ENCODE data around the gene PFKFB2. TPM values are rescaled to one million over a fixed set of nuclear protein-coding genes. Genes with fewer than 3 reads are reported as not detected.

PFKFB2 gene
- total RNA-seq, 4 donors from 2014 or later = 3.7 to 5.3 (median 4.1) TPM

GRCh38 chr1:207029701-207030521, 23.2 kb upstream of the PFKFB2 start:
- Histone ChIP-seq H3K36me3 (no peaks in the 10 kb centered on the region), H3K27me3 (peaks cover 0 to 13% (median 0%) of the 10 kb centered on the region in 4 donors), H3K4me1 (peaks cover 19 to 22% (median 20%) of the 10 kb centered on the region in 4 donors), H3K27ac (replicated peaks in 1 of 4) (no peak overlapping the region), H3K9me3 (no peaks in the 10 kb centered on the region), H3K4me3 (no peak overlapping the region)
- intact Hi-C loops (cut with DNase I) = no loop called here
- TF ChIP-seq EP300 (IDR thresholded peaks at IDR 0.05) = no peak
- TF ChIP-seq POLR2AphosphoS5 (IDR thresholded peaks at IDR 0.05) = no peak
- TF ChIP-seq CTCF (IDR thresholded peaks at IDR 0.05) = no peak
- DNase-seq (ENCODE audit: extremely low spot score) = no peak
- WGBS = 76% methylated on average over 5 of the region's 5 CpGs

- Histone ChIP-seq H3K27me3 (peaks cover 0 to 13% (median 0%) of the 10 kb centered on the region in 4 donors), H3K4me1 (peaks cover 12 to 15% (median 13%) of the 10 kb centered on the region in 4 donors), H3K9me3 (no peaks in the 10 kb centered on the region), H3K36me3 (no peaks in the 10 kb centered on the region), H3K27ac (replicated peaks in 1 of 4) (no peak overlapping the region), H3K4me3 (no peak overlapping the region)
- no peak for DNase-seq (ENCODE audit: extremely low spot score)
- 81% methylated on average over 5 of the region's 5 CpGs for WGBS
- TF ChIP-seq POLR2AphosphoS5 (IDR thresholded peaks at IDR 0.05) = no peak
- intact Hi-C loops (cut with DNase I) = no loop called here
These were observed 22.5 kb upstream of the PFKFB2 start for GRCh38 chr1:207030522-207031009.

- TF ChIP-seq CTCF (IDR thresholded peaks at IDR 0.05) (no peak), POLR2A (IDR thresholded peaks at IDR 0.05; ENCODE audit: low read depth) (no peak), EP300 (IDR thresholded peaks at IDR 0.05) (no peak), POLR2AphosphoS5 (IDR thresholded peaks at IDR 0.05) (no peak)
- intact Hi-C loops (cut with DNase I) = no loop called here
- no peak for DNase-seq (ENCODE audit: extremely low spot score)
- Histone ChIP-seq H3K4me3 (no peak overlapping the region), H3K27me3 (peaks cover 0 to 13% (median 0%) of the 10 kb centered on the region in 4 donors), H3K36me3 (no peaks in the 10 kb centered on the region), H3K4me1 (peaks cover 8 to 10% (median 9%) of the 10 kb centered on the region in 4 donors), H3K27ac (replicated peaks in 1 of 4) (no peak overlapping the region), H3K9me3 (no peaks in the 10 kb centered on the region)
- WGBS = 62% methylated on average over 1 of the region's 1 CpG
These were observed 22.1 kb upstream of the PFKFB2 start for GRCh38 chr1:207031016-207031415.

- Histone ChIP-seq H3K4me1 (peaks cover under 1 to 3% (median 2%) of the 10 kb centered on the region in 4 donors), H3K9me3 (no peaks in the 10 kb centered on the region), H3K27me3 (peaks cover 0 to 13% (median 0%) of the 10 kb centered on the region in 4 donors), H3K27ac (replicated peaks in 1 of 4) (no peak overlapping the region), H3K4me3 (no peak overlapping the region), H3K36me3 (no peaks in the 10 kb centered on the region)
- TF ChIP-seq POLR2A (IDR thresholded peaks at IDR 0.05; ENCODE audit: low read depth) (no peak), EP300 (IDR thresholded peaks at IDR 0.05) (no peak), CTCF (IDR thresholded peaks at IDR 0.05) (no peak), POLR2AphosphoS5 (IDR thresholded peaks at IDR 0.05) (no peak)
- DNase-seq (ENCODE audit: extremely low spot score) = no peak
- 76% methylated on average over 7 of the region's 7 CpGs for WGBS
- intact Hi-C loops (cut with DNase I) = no loop called here
These were observed 21.3 kb upstream of the PFKFB2 start for GRCh38 chr1:207031632-207032264.

GRCh38 chr1:207032528-207033017, 20.5 kb upstream of the PFKFB2 start, which contains the start of gene C1orf116:
Gene C1orf116, minus strand, starts transcription at chr1:207032756. Its CDS starts 5,158 bp downstream, at chr1:207027598.
- H3K9me3 ChIP-seq = no peaks in the 10 kb centered on the region
- no peak for DNase-seq (ENCODE audit: extremely low spot score)
- peaks cover 0 to 13% (median 0%) of the 10 kb centered on the region in 4 donors for H3K27me3 ChIP-seq
- 29% methylated on average over 1 of the region's 1 CpG for WGBS
- TF ChIP-seq POLR2A (IDR thresholded peaks at IDR 0.05; ENCODE audit: low read depth) (no peak), CTCF (IDR thresholded peaks at IDR 0.05) (no peak), POLR2AphosphoS5 (IDR thresholded peaks at IDR 0.05) (no peak), EP300 (IDR thresholded peaks at IDR 0.05) (no peak)
- intact Hi-C loops (cut with DNase I) = no loop called here
- no peaks in the 10 kb centered on the region for H3K4me1 ChIP-seq
- H3K36me3 ChIP-seq = no peaks in the 10 kb centered on the region
- H3K27ac ChIP-seq (replicated peaks in 1 of 4) = no peak within 1 kb of the TSS
- H3K4me3 ChIP-seq = no peak within 1 kb of the TSS

Measured in esophagus muscularis mucosa (tissue), 4 donors.